ENCODE data around the gene ACOD1.

The ACOD1 gene

DNA sequence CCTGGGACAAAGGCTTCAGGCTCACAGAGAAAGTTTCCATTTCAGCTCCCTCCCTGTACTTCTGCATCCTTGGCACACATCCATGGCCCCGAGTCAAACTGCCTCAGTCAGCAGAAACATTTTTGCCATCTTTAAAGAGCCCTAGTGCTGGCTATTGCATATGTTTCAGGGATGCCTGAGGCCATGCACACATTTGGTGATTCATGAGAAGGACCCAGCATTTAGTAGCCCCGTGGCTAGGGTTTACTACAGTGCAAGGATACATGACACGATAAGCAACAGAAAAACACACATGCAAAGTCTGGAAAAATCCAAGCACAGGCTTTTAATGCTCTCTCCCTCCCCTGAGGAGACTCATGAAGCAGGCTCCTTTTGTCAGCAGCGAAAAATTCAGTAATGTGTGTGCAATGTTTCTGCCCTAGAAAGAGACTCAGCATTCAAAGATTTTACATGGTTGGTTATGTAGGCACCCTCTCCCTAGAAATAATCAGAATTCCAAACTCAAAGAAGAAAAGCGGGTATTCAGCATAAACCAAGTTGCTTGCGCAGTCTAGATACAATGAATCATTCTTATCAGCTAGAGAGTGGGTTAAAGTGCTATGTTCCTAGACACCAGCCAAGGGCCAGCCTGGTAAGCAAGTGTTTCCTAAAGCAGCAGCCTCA is 17.6 kb downstream of the ACOD1 start:
- Histone ChIP-seq H3K27me3 (ENCODE audit: low read depth, low read length) (0 out of 2 replicates have a peak, but pooled peaks cover 3% of the 10 kb centered on the region), H3K27ac (ENCODE audit: low read length) (no peak overlapping the region), H3K4me1 (ENCODE audit: low read length) (no peaks in the 10 kb centered on the region), H3K9ac (ENCODE audit: low read length) (no peak overlapping the region), H3K79me2 (ENCODE audit: low read length) (no peaks in the 10 kb centered on the region), H3K4me2 (ENCODE audit: low read length) (no peak overlapping the region), H4K20me1 (ENCODE audit: insufficient read depth, low read length) (no peaks in the 10 kb centered on the region), H3K36me3 (replicated peaks; ENCODE audit: low read depth, low read length) (no peaks in the 10 kb centered on the region), H2AFZ (ENCODE audit: low read depth, low read length) (no peak overlapping the region), H3K9me3 (ENCODE audit: insufficient read depth, low read length) (0 out of 2 replicates have a peak, but pooled peaks cover 1% of the 10 kb centered on the region), H3K4me3 (ENCODE audit: low read length) (no peak overlapping the region)
- TF ChIP-seq EZH2phosphoT487 (IDR thresholded peaks at IDR 0.05; ENCODE audit: low read depth) = no peak
- TF ChIP-seq, protein P1, sequence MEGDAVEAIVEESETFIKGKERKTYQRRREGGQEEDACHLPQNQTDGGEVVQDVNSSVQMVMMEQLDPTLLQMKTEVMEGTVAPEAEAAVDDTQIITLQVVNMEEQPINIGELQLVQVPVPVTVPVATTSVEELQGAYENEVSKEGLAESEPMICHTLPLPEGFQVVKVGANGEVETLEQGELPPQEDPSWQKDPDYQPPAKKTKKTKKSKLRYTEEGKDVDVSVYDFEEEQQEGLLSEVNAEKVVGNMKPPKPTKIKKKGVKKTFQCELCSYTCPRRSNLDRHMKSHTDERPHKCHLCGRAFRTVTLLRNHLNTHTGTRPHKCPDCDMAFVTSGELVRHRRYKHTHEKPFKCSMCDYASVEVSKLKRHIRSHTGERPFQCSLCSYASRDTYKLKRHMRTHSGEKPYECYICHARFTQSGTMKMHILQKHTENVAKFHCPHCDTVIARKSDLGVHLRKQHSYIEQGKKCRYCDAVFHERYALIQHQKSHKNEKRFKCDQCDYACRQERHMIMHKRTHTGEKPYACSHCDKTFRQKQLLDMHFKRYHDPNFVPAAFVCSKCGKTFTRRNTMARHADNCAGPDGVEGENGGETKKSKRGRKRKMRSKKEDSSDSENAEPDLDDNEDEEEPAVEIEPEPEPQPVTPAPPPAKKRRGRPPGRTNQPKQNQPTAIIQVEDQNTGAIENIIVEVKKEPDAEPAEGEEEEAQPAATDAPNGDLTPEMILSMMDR (IDR thresholded peaks at IDR 0.05; ENCODE audit: low read depth, low read length) = no peak

DNA sequence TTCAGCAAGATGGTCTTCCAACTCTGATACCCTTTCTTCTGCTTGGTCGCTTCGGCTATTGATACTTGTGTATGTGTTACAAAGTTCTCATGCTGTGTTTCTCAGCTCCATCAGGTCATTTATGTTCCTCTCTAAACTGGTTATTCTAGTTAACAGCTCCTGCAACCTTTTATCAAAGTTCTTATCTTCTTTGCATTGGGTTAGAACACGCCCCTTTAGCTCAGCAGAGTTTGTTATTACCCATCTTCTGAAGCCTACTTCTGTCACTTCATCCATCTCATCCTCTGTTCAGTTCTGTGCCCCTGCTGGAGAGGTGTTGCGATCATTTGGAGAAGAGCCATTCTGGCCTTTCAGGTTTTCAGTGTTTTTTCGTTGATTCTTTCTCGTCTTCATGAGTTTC is 18.7 kb downstream of the ACOD1 start:
- Histone ChIP-seq H3K4me3 (ENCODE audit: low read length) (no peak overlapping the region), H3K36me3 (replicated peaks; ENCODE audit: low read depth, low read length) (no peaks in the 10 kb centered on the region), H3K4me1 (ENCODE audit: low read length) (no peaks in the 10 kb centered on the region), H4K20me1 (ENCODE audit: insufficient read depth, low read length) (no peaks in the 10 kb centered on the region), H3K27ac (ENCODE audit: low read length) (no peak overlapping the region), H3K9me3 (ENCODE audit: insufficient read depth, low read length) (no peaks in the 10 kb centered on the region), H3K79me2 (ENCODE audit: low read length) (no peaks in the 10 kb centered on the region), H2AFZ (ENCODE audit: low read depth, low read length) (no peak overlapping the region), H3K9ac (ENCODE audit: low read length) (no peak overlapping the region), H3K27me3 (ENCODE audit: low read depth, low read length) (0 out of 2 replicates have a peak, but pooled peaks cover 3% of the 10 kb centered on the region), H3K4me2 (ENCODE audit: low read length) (no peak overlapping the region)
- TF ChIP-seq, protein P1 (IDR thresholded peaks at IDR 0.05; ENCODE audit: low read depth, low read length) = no peak
- TF ChIP-seq EZH2phosphoT487 (IDR thresholded peaks at IDR 0.05; ENCODE audit: low read depth) = no peak

DNA sequence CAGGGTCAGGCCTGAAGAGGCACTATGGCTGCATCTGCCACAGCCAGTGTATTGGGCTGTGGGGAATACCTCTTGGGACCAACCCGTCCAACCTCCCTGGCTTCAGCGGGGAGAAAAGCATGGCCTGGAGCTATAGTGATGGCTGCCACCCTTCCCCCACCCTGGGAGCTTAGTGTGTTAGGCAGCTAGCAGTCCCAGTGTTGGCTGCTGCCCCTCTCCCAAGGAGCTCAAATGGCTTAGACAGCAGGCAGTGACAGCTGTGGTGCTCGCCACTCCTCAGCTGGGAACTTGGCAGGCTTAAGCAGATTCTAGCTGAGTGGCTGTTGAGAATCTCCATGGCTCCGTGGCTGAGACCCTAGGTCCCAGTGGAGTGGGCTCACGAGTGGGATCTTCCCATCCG is 19.7 kb downstream of the ACOD1 start:
- Histone ChIP-seq H3K27ac (ENCODE audit: low read length) (no peak overlapping the region), H3K27me3 (ENCODE audit: low read depth, low read length) (0 out of 2 replicates have a peak, but pooled peaks cover 3% of the 10 kb centered on the region), H3K9ac (ENCODE audit: low read length) (no peak overlapping the region), H3K9me3 (ENCODE audit: insufficient read depth, low read length) (no peaks in the 10 kb centered on the region), H3K4me2 (ENCODE audit: low read length) (no peak overlapping the region), H3K36me3 (replicated peaks; ENCODE audit: low read depth, low read length) (no peaks in the 10 kb centered on the region), H3K4me3 (ENCODE audit: low read length) (no peak overlapping the region), H2AFZ (ENCODE audit: low read depth, low read length) (no peak overlapping the region), H4K20me1 (ENCODE audit: insufficient read depth, low read length) (no peaks in the 10 kb centered on the region), H3K79me2 (ENCODE audit: low read length) (no peaks in the 10 kb centered on the region), H3K4me1 (ENCODE audit: low read length) (no peaks in the 10 kb centered on the region)
- TF ChIP-seq, protein P1 (IDR thresholded peaks at IDR 0.05; ENCODE audit: low read depth, low read length) = no peak
- no peak for TF ChIP-seq EZH2phosphoT487 (IDR thresholded peaks at IDR 0.05; ENCODE audit: low read depth)

DNA sequence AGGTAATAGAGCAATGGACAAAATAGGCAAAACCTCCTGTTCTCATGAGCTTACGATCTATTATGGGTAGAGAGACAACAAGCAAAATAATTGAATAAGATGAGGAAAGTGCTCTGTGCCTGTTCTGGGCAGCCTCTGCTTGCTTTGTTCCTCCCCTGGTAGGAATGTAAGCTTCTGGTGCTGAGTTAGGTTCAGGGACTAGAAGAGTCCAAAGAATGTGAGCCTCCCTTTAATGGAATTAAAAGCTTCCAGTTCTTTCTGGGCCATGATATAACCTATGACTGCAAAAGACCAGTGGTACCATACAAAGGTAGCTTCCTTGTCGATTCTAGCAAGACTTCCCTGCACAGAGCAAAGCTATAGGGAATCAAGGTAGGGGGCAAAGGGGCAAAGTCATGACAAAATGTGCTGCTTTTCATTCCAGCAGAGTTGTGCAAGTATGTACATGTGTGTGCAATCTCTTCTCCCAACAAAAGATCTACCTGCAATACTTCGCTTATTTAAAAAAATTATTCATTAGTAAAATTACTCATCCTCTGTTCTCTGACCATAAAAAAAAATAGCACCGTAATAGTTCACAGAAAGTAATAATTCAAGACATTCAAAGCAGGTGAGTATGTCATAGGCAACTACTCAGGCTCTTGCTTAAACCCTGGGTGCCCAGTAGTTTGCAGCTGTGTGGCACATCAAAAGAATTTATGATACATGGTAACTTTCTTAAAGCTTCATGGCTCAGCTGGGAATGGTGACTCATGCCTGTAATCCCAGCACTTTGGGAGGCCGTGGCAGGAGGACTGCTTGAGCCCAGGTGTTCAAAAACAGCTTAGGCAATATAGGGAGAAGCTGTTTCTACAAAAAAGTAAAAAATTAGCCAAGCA is 21.4 kb downstream of the ACOD1 start:
- Histone ChIP-seq H3K36me3 (replicated peaks; ENCODE audit: low read depth, low read length) (no peaks in the 10 kb centered on the region), H2AFZ (ENCODE audit: low read depth, low read length) (no peak overlapping the region), H3K27ac (ENCODE audit: low read length) (no peak overlapping the region), H3K4me1 (ENCODE audit: low read length) (no peaks in the 10 kb centered on the region), H3K27me3 (ENCODE audit: low read depth, low read length) (0 out of 2 replicates have a peak, but pooled peaks cover 3% of the 10 kb centered on the region), H3K9ac (ENCODE audit: low read length) (no peak overlapping the region), H3K4me3 (ENCODE audit: low read length) (no peak overlapping the region), H3K4me2 (ENCODE audit: low read length) (no peak overlapping the region), H4K20me1 (ENCODE audit: insufficient read depth, low read length) (no peaks in the 10 kb centered on the region), H3K9me3 (ENCODE audit: insufficient read depth, low read length) (no peaks in the 10 kb centered on the region), H3K79me2 (ENCODE audit: low read length) (no peaks in the 10 kb centered on the region)
- TF ChIP-seq, protein P1 (IDR thresholded peaks at IDR 0.05; ENCODE audit: low read depth, low read length) = no peak
- TF ChIP-seq EZH2phosphoT487 (IDR thresholded peaks at IDR 0.05; ENCODE audit: low read depth) = no peak
